ENCODE measurements around the gene MAPK12. TPM values are rescaled to one million over a fixed set of nuclear protein-coding genes. Genes with fewer than 3 reads are reported as not detected.
A peak's percentile ranks its signal among the peaks of the same experiment; 100 is the strongest.

The MAPK12 gene
- total and polyA plus RNA-seq, 2 of the 8 experiments (the other 6 are each of a cell fraction or from before 2014, with no cell fraction given), result 17.3 to 20.3 TPM

- Histone ChIP-seq H2AFZ (ENCODE audit: low read length) (no peak overlapping the region), H3K23ac (ENCODE audit: insufficient read length) (no peak overlapping the region), H3K23me2 (ENCODE audit: low read depth, low read length) (peaks cover 9% of the 10 kb centered on the region; the same call in 1 of the 2 replicates), H2BK20ac (ENCODE audit: low read length) (no peak overlapping the region), H2AK5ac (ENCODE audit: low read depth, low read length) (peak overlapping the region; percentile 53; the same call in 1 of the 2 replicates), H3K9me3 (ENCODE audit: insufficient read depth in 2 of 2, low read depth in 1 of 2, low read length in 1 of 2) (no peaks in the 10 kb centered on the region), H2BK120ac (replicated peaks; ENCODE audit: low read depth, low read length) (no peak overlapping the region), H3K27ac (ENCODE audit: low read depth, low read length) (no peak overlapping the region), H3K79me1 (ENCODE audit: low read depth, low read length) (peaks cover 13% of the 10 kb centered on the region), H4K5ac (ENCODE audit: insufficient read length, low read depth, low read length) (no peak overlapping the region), H3K4me1 (replicated peaks in 1 of 4; ENCODE audit: control insufficient read depth in 3 of 4, insufficient read depth in 4 of 4, low read length in 3 of 4) (peaks cover 3 to 45% (median 23%) of the 10 kb centered on the region in 4 experiments), H4K20me1 (replicated peaks in 1 of 2; ENCODE audit: control insufficient read depth in 1 of 2, insufficient read depth in 2 of 2, low read length in 2 of 2) (peaks cover 15 to 34% of the 10 kb centered on the region in 2 experiments), H2BK5ac (ENCODE audit: low read depth, low read length) (no peak overlapping the region), H3K9ac (replicated peaks in 1 of 4; ENCODE audit: extremely low read depth in 1 of 4, low read depth in 3 of 4, low read length in 3 of 4) (no peak overlapping the region), H4K8ac (ENCODE audit: extremely low read depth, insufficient read depth, low read length) (0 out of 2 replicates have a peak overlapping the region, but pooled peaks have one; percentile 35), H2BK15ac (ENCODE audit: low read length) (no peak overlapping the region), H3K18ac (ENCODE audit: extremely low read depth, low read length) (peak overlapping the region; percentile 60; the same call in 1 of the 2 replicates), H4K91ac (replicated peaks; ENCODE audit: insufficient read length, low read length) (no peak overlapping the region), H3K14ac (ENCODE audit: insufficient read length) (no peak overlapping the region), H2BK12ac (ENCODE audit: low read depth, low read length) (no peak overlapping the region), H3K4ac (replicated peaks; ENCODE audit: insufficient read length, low read depth, low read length) (no peak overlapping the region), H3K79me2 (ENCODE audit: control insufficient read depth in 1 of 2, insufficient read depth in 2 of 2, low read length in 2 of 2) (peaks cover 0 to 24% of the 10 kb centered on the region in 2 experiments; a peak in 3 of 4 replicates), H3K56ac (replicated peaks; ENCODE audit: insufficient read length, low read depth, low read length) (no peak overlapping the region), H3K27me3 (replicated peaks in 1 of 4; ENCODE audit: control insufficient read depth in 3 of 4, extremely low read depth in 1 of 4, insufficient read depth in 3 of 4, low read length in 3 of 4) (no peaks in the 10 kb centered on the region; a peak in 2 of 7 replicates), H3K4me3 (ENCODE audit: extremely low read depth in 1 of 4, insufficient read depth in 2 of 4, low read depth in 3 of 4, low read length in 4 of 4) (no peak overlapping the region), H3K36me3 (ENCODE audit: control insufficient read depth in 2 of 4, insufficient read depth in 4 of 4, low read length in 3 of 4) (no peaks in the 10 kb centered on the region), H3K4me2 (ENCODE audit: insufficient read depth in 1 of 2, low read depth in 2 of 2, low read length in 2 of 2) (no peak overlapping the region)
- TF ChIP-seq CHD1 (IDR thresholded peaks at IDR 0.05; ENCODE audit: low read depth, low read length), result no peak
- no peak for TF ChIP-seq CTCF (IDR thresholded peaks at IDR 0.05; ENCODE audit: control extremely low read depth in 1 of 3, insufficient read depth in 1 of 3, low read depth in 1 of 3, low read length in 3 of 3)
- no peak for TF ChIP-seq MAX (IDR thresholded peaks at IDR 0.05)
- TF ChIP-seq CHD2 (IDR thresholded peaks at IDR 0.05; ENCODE audit: low read length), result no peak
- TF ChIP-seq FOSL1 (IDR thresholded peaks at IDR 0.05; ENCODE audit: insufficient read depth, low read depth, low read length), result no peak
- no peak for TF ChIP-seq POLR2AphosphoS5 (IDR thresholded peaks at IDR 0.05; ENCODE audit: low read depth, low read length)
- TF ChIP-seq BCL11A (IDR thresholded peaks at IDR 0.05; ENCODE audit: low read depth in 2 of 2, low read length in 2 of 2), result no peak
- POLR2A ChIA-PET (ENCODE audit: partially characterized antibody), result interaction anchor here (0.7 kb wide), 1 partner anchor 15 kb away, joined by 3 read pairs; no protein-coding TSS in a partner anchor
- CTCF ChIA-PET (ENCODE audit: partially characterized antibody), result interaction anchor here (1.1 to 3.2 kb wide), 6 partner anchors 9 to 39 kb away, joined by 3 to 16 read pairs (median 7); no protein-coding TSS in a partner anchor
- no peak for FAIRE-seq
- WGBS, 2 experiments (ENCODE audit: extremely low coverage in 1 of 2, insufficient coverage in 1 of 2, insufficient read length in 1 of 2, insufficient replicate concordance in 2 of 2, low coverage in 1 of 2, low lambda C conversion rate in 2 of 2, missing lambda C conversion rate in 1 of 2), result 89% methylated on average over 7 of the region's 9 CpGs; no CpG with 5 or more reads in 1 of the 2 experiments
- DNase-seq (ENCODE audit: low read depth in 1 of 2, low spot score in 2 of 2), result no peak
Measured at GRCh38 chr22:50302041-50302541, 40.6 kb upstream of the MAPK12 start.

Data from H1 (cell line).